CD4-positive, alpha-beta T cell (primary cell): ENCODE data around the gene OR6J1. TPM values are rescaled to one million over a fixed set of nuclear protein-coding genes. Genes with fewer than 3 reads are reported as not detected.
A peak's percentile ranks its signal among the peaks of the same experiment; 100 is the strongest.

ENCODE experiments used
- ATAC-seq: fragments of 200-7000 bp; cut with Tn5 transposase; one replicate; pipeline ENCODE4 v1.10.0; 2022; ENCODE audit warnings: mild to moderate bottlenecking; ENCODE audit not compliant: poor library complexity
- CTCF ChIA-PET: fragments of 350-600 bp; sonication (Branson Sonifier 250); formaldehyde crosslinking; loops from one replicate; lab custom pipeline; 2021; ENCODE audit warnings: antibody characterized with exemption, inconsistent platforms; lab: Charles Lee
- POLR2A ChIA-PET: fragments of 350-600 bp; sonication (Branson Sonifier 250); formaldehyde crosslinking; loops from one replicate; lab custom pipeline; 2021; ENCODE audit warnings: antibody characterized with exemption, inconsistent platforms; lab: Charles Lee
- DNase-seq, 14 experiments: peaks; one replicate each; pipeline ENCODE4 v3.0.0-alpha.2; 2013 to 2020; ENCODE audit warnings: mixed read lengths in 2 of 14
- H3K27ac ChIP-seq, 2 donors: one replicate each; pipeline versions ENCODE4 v1.5.1 to v1.7.0; 2013; ENCODE audit warnings: low read length in 2 of 2, low read depth in 1 of 2, mild to moderate bottlenecking in 1 of 2
- H3K27me3 ChIP-seq, 2 experiments: 1 replicate in 1 of 2; 2 replicates in 1 of 2; pipeline versions ENCODE4 v1.6.1 to v1.7.0; 2013; ENCODE audit warnings: low read length in 2 of 2, control low read depth in 1 of 2, mild to moderate bottlenecking in 1 of 2, moderate library complexity in 1 of 2; ENCODE audit not compliant: insufficient read depth in 2 of 2, control insufficient read depth in 1 of 2
- H3K36me3 ChIP-seq: one replicate; pipeline ENCODE4 v1.6.1; 2013; ENCODE audit warnings: low read length, control low read depth; ENCODE audit not compliant: insufficient read depth
- H3K4me1 ChIP-seq: one replicate; pipeline ENCODE4 v1.6.1; 2013; ENCODE audit warnings: low read length, control low read depth; ENCODE audit not compliant: insufficient read depth
- H3K4me3 ChIP-seq: one replicate; pipeline ENCODE4 v1.5.1; 2013; ENCODE audit warnings: mild to moderate bottlenecking, low read length, moderate library complexity
- H3K9me3 ChIP-seq, 2 experiments: 1 replicate in 1 of 2; 2 replicates in 1 of 2; pipeline versions ENCODE4 v1.6.1 to v1.7.0; 2013; ENCODE audit warnings: low read length in 2 of 2, mild to moderate bottlenecking in 2 of 2, control low read depth in 1 of 2, moderate library complexity in 1 of 2; ENCODE audit not compliant: control insufficient read depth in 1 of 2, insufficient read depth in 1 of 2
- H3K27ac Mint-ChIP-seq: one replicate; pipeline ENCODE4 v1.8.0; 2020; ENCODE audit warnings: mixed read lengths
- H3K27me3 Mint-ChIP-seq: one replicate; pipeline ENCODE4 v1.8.0; 2021; ENCODE audit warnings: mixed read lengths
- H3K36me3 Mint-ChIP-seq: one replicate; pipeline ENCODE4 v1.8.0; 2021; ENCODE audit warnings: low read depth, mixed read lengths
- H3K4me1 Mint-ChIP-seq: one replicate; pipeline ENCODE4 v1.8.0; 2021; ENCODE audit warnings: low read depth, mixed read lengths
- H3K4me3 Mint-ChIP-seq: one replicate; pipeline ENCODE4 v1.8.0; 2020; ENCODE audit warnings: mild to moderate bottlenecking, mixed read lengths
- H3K9me3 Mint-ChIP-seq: one replicate; pipeline ENCODE4 v1.8.0; 2020; ENCODE audit warnings: mixed read lengths
- intact Hi-C, 2 experiments: fragments of 100-400 bp; cut with DNase I in 1 of 2; cut with micrococcal nuclease in 1 of 2; formaldehyde crosslinking; loops; one replicate each; pipeline versions ENCODE4 v1.15.1 to v1.9.0; 2023 to 2025; cut with DNase I, micrococcal nuclease
- total RNA-seq, 174 experiments: library from RNA in 2 of 174; stranded (reverse) in 2 of 174; gene quantifications; one replicate each; pipeline ENCODE4 v1.2.3 and lab custom pipeline; 2021 to 2026
- TF ChIP-seq, protein P1 (sequence below): fragments of 200-600 bp; IDR thresholded peaks from one replicate; pipeline ENCODE4 v1.8.0; 2022; ENCODE audit warnings: antibody characterized with exemption, mild to moderate bottlenecking

OR6J1 gene
- total RNA-seq, 2 experiments from 2014 or later: not detected

DNA sequence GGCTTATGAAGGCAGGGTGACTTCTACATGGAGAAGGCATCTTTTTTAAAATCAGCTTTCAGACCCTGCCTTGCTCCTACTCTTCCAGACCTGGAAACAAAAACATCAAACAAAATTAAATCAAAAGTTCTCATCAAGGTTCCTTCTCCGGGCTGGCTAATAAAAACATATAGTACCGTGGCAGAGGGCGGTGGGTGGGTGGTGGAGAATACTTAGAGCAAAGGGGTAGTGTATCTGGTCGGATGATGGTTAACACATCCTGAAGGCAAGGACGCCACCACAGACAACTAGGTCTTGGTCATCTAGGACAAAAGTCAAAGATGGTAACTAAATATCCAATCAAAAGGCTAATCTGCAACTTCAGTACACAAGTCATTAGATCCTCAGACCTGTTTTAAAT lies 56.9 kb downstream of the OR6J1 start:
- H3K4me1 ChIP-seq: peaks cover 52% of the 10 kb centered on the region
- Mint-ChIP-seq H3K9me3 (no peaks in the 10 kb centered on the region), H3K27ac (peak overlapping the region; percentile 98), H3K4me1 (peaks cover 80% of the 10 kb centered on the region), H3K27me3 (no peaks in the 10 kb centered on the region), H3K4me3 (peak overlapping the region; percentile 96), H3K36me3 (peaks cover 56% of the 10 kb centered on the region)
- no peaks in the 10 kb centered on the region for H3K27me3 ChIP-seq
- TF ChIP-seq, protein P1, sequence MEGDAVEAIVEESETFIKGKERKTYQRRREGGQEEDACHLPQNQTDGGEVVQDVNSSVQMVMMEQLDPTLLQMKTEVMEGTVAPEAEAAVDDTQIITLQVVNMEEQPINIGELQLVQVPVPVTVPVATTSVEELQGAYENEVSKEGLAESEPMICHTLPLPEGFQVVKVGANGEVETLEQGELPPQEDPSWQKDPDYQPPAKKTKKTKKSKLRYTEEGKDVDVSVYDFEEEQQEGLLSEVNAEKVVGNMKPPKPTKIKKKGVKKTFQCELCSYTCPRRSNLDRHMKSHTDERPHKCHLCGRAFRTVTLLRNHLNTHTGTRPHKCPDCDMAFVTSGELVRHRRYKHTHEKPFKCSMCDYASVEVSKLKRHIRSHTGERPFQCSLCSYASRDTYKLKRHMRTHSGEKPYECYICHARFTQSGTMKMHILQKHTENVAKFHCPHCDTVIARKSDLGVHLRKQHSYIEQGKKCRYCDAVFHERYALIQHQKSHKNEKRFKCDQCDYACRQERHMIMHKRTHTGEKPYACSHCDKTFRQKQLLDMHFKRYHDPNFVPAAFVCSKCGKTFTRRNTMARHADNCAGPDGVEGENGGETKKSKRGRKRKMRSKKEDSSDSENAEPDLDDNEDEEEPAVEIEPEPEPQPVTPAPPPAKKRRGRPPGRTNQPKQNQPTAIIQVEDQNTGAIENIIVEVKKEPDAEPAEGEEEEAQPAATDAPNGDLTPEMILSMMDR: no peak
- no peaks in the 10 kb centered on the region for H3K36me3 ChIP-seq
- ChIA-PET POLR2A (interaction anchor here (1.2 to 7.3 kb wide), 4 partner anchors 16 to 179 kb away, joined by 3 to 137 read pairs (median 63); partner anchors contain the start of gene OXA1L), CTCF (interaction anchor here (1.1 to 6.7 kb wide), 5 partner anchors 9 to 30 kb away, joined by 3 to 87 read pairs (median 12); no protein-coding TSS in a partner anchor)
- H3K27ac ChIP-seq: peak overlapping the region; percentile 92 to 96
- ATAC-seq (no peak), DNase-seq (no peak)
- no peaks in the 10 kb centered on the region for H3K9me3 ChIP-seq
- intact Hi-C loops: loop anchor here (2.0 to 10.0 kb wide), 7 partner anchors 16 to 715 kb away; partner anchors contain the start of genes HOMEZ (in 1 of the 2), OXA1L (in 1 of the 2) and PPP1R3E (in 1 of the 2)
- peak overlapping the region; percentile 82 for H3K4me3 ChIP-seq

DNA sequence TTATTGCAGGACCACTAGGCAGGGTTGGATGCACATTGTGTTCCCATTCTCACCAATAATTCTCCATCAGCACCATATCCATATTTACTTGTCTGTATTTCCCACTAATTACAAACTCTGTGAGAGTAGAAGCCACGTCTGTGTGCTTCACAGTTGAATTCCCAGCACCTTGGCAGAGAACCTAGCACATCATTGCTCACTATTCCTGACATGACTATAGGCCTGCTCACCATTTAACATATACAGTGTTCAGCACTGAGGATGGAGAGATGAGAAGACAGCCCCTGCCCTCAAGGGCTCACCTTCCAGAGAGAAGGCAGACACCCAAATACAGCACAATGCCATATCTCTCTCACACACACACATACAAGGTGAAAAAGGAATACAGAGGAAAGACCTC lies 60.2 kb downstream of the OR6J1 start:
- Histone ChIP-seq H3K27ac (no peak overlapping the region), H3K27me3 (no peaks in the 10 kb centered on the region), H3K4me3 (no peak overlapping the region), H3K36me3 (no peaks in the 10 kb centered on the region), H3K4me1 (peaks cover 55% of the 10 kb centered on the region), H3K9me3 (no peaks in the 10 kb centered on the region)
- POLR2A ChIA-PET: interaction anchor here (7.3 kb wide), 1 partner anchor 24 kb away, joined by 137 read pairs; no protein-coding TSS in a partner anchor
- Mint-ChIP-seq H3K27me3 (no peaks in the 10 kb centered on the region), H3K36me3 (peaks cover 59% of the 10 kb centered on the region), H3K4me1 (peaks cover 89% of the 10 kb centered on the region), H3K4me3 (peak overlapping the region; percentile 40), H3K9me3 (no peaks in the 10 kb centered on the region), H3K27ac (peak overlapping the region; percentile 98)
- TF ChIP-seq, protein P1: no peak
- CTCF ChIA-PET: interaction anchor here (0.8 to 6.6 kb wide), 3 partner anchors 8 to 835 kb away, joined by 3 to 47 read pairs (median 3); no protein-coding TSS in a partner anchor
- intact Hi-C loops: loop anchor here in 1 of 2 experiments (10.0 kb wide), 1 partner anchor 701 kb away; the partner anchor contains the start of gene HOMEZ
- no peak for ATAC-seq
- no peak for DNase-seq

Other genes starting within 250 kb of the OR6J1 start
- 10 to 100 TPM; 41.8 to 44.1 TPM for gene DAD1, start 55.1 kb downstream of the OR6J1 start, total RNA-seq
- 1 to 10 TPM; 7.1 to 8.9 TPM for gene ABHD4, start 46.1 kb downstream of the OR6J1 start, total RNA-seq
- 100 to 1,000 TPM; 176 to 177 TPM for gene OXA1L, start 122.3 kb upstream of the OR6J1 start, total RNA-seq
- gene SLC7A7, start 171.1 kb upstream of the OR6J1 start, total RNA-seq: 1 to 10 TPM in 1 of 2 experiments, under 1 TPM in 1; 0.89 to 1.1 TPM
- 10 to 100 TPM; 27.6 to 29.4 TPM for gene MRPL52, start 185.5 kb upstream of the OR6J1 start, total RNA-seq
- gene MMP14, start 192.2 kb upstream of the OR6J1 start, total RNA-seq: 1 to 10 TPM; 2.6 to 2.9 TPM
- 10 to 100 TPM; 52.4 to 54.6 TPM for gene LRP10, start 227.4 kb upstream of the OR6J1 start, total RNA-seq
- gene REM2, start 238.9 kb upstream of the OR6J1 start, total RNA-seq: 1 to 10 TPM; 9.2 to 9.4 TPM